Adrenal gland (tissue), 12 donors: Measurements from ENCODE around the gene PHACTR3. TPM values are rescaled to one million over a fixed set of nuclear protein-coding genes. Genes with fewer than 3 reads are reported as not detected.

ENCODE experiments used
- DNase-seq, 7 donors: peaks; one replicate each; pipeline ENCODE4 v3.0.0-alpha.2; 2019 to 2020
- H3K27ac ChIP-seq, 5 donors: fragments of 200-600 bp; sonication (generic) in 4 of 5; 1 replicate in 3 of 5; 2 replicates in 2 of 5; pipeline versions ENCODE4 v1.5.1 to v1.8.0; 2016 to 2020; ENCODE audit warnings: mild to moderate bottlenecking in 1 of 5
- H3K27me3 ChIP-seq: fragments of 200-600 bp; 2 replicates; pipeline ENCODE4 v1.8.0; 2021
- H3K36me3 ChIP-seq, 2 donors: fragments of 200-600 bp; replicated peaks in 1 of 2; 1 replicate in 1 of 2; 2 replicates in 1 of 2; pipeline versions ENCODE4 v1.5.1 to v1.8.0; 2018 to 2022
- H3K4me1 ChIP-seq, 2 donors: fragments of 200-600 bp; replicated peaks in 1 of 2; 1 replicate in 1 of 2; 2 replicates in 1 of 2; pipeline versions ENCODE4 v1.5.1 to v1.8.0; 2018 to 2021
- H3K4me3 ChIP-seq, 4 donors: fragments of 200-600 bp; sonication (generic) in 3 of 4; one replicate each; pipeline ENCODE4 v1.5.1; 2016 to 2018
- H3K9me3 ChIP-seq, 3 donors: fragments of 200-600 bp; sonication (generic) in 1 of 3; replicated peaks in 1 of 3; 1 replicate in 2 of 3; 2 replicates in 1 of 3; pipeline versions ENCODE4 v1.5.1 to v1.8.0; 2016 to 2021
- POLR2A ChIP-seq, 2 donors: fragments of 450-650 bp; IDR thresholded peaks; one replicate each; pipeline ENCODE4 v1.6.1; 2017; ENCODE audit warnings: antibody characterized with exemption in 2 of 2, mild to moderate bottlenecking in 2 of 2, moderate library complexity in 1 of 2
- WGBS, 4 donors: extraction: QIAGEN DNeasy Blood & Tissue Kit in 2 of 4; methylation state at CpG; one replicate each; pipeline versions ENCODE4 v1.1.5 to v1.1.7; 2013 to 2017; 5-methylcytosine and 5-hydroxymethylcytosine counted together
- intact Hi-C, 2 donors: fragments of 100-400 bp; cut with DNase I; formaldehyde crosslinking; loops; one replicate each; pipeline versions ENCODE4 v1.14.1 to v1.15.0; 2022 to 2023
- polyA plus RNA-seq, 3 donors: library from polyadenylated mRNA; stranded (reverse); fragments of 200-250 nt in 2 of 3; fragments of 350-450 nt in 1 of 3; fragmentation: Illumina TruSeq in 1 of 3; extraction: RNeasy Lipid Tissue Mini Kit (QIAGEN cat#74804) in 1 of 3; gene quantifications; one replicate each; pipeline ENCODE4 v1.2.3, GENCODE V29; 2013 to 2014
- total RNA-seq, 9 donors: library from RNA; depleted of rRNA in 4 of 9; stranded (reverse); fragments of >200 nt in 4 of 9; fragments of 120-200 nt in 1 of 9; fragmentation: NEBNext Ultra II Directional in 1 of 9; extraction: Animal tissue kit (Norgen Biotek cat#: 25700) in 1 of 9; gene quantifications; one replicate each; pipeline versions ENCODE4 v1.1.0 to v1.2.4, GENCODE V29; 2013 to 2023
- TF ChIP-seq, protein P1 (sequence below), 6 experiments: fragments of 450-650 bp in 4 of 6; fragments of 200-600 bp in 2 of 6; sonication (generic) in 1 of 6; IDR thresholded peaks; 1 replicate in 5 of 6; 2 replicates in 1 of 6; pipeline versions ENCODE4 v1.5.1 to v1.8.0; 2016 to 2021; ENCODE audit warnings: antibody characterized with exemption in 6 of 6, mild to moderate bottlenecking in 2 of 6, moderate library complexity in 1 of 6
- donor health status: healthy with polysubstance abuse.
- donor health status: Bipolar disorder and iron deficiency.
- donor health status: DM: yes; HTN: yes; CAD: no.
- donor health status: DM: no; HTN: no; CAD: no.
- donor health status: DM: no; HTN: no; CAD: no.
- donor health status: DM: yes; HTN: yes; CAD: no.

Gene PHACTR3
- total and polyA plus RNA-seq, 12 donors = 0.17 to 4.5 (median 0.81) TPM

DNA sequence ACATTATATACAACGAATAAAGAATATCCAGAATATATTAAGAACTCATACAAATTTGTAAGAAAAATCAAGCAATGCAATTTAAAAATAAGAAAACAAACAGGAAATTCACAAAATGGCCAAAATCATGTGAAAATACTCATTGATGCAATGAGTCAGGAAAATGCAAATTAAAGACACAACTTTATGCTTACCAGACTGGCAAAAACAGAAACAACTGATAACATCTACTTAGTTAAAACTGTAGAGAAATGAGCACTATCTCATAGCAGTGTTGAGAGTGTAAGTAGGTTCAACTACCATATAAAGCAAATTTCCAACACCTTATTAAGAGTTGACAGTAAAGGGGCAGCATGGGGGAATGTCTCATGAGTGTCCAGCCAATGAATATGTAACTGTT is 266.8 kb downstream of the PHACTR3 start:
- Histone ChIP-seq H3K36me3 (no peaks in the 10 kb centered on the region), H3K27ac (no peak overlapping the region), H3K4me1 (no peaks in the 10 kb centered on the region), H3K27me3 (no peaks in the 10 kb centered on the region), H3K4me3 (no peak overlapping the region), H3K9me3 (peaks cover 0 to 7% (median 0%) of the 10 kb centered on the region in 3 donors)
- 63 to 88% (median 77%) methylated on average over 1 of the region's 1 CpG for WGBS, 4 donors
- DNase-seq = no peak
- intact Hi-C loops = no loop called here
- no peak for TF ChIP-seq POLR2A (IDR thresholded peaks at IDR 0.05)
- TF ChIP-seq, protein P1, sequence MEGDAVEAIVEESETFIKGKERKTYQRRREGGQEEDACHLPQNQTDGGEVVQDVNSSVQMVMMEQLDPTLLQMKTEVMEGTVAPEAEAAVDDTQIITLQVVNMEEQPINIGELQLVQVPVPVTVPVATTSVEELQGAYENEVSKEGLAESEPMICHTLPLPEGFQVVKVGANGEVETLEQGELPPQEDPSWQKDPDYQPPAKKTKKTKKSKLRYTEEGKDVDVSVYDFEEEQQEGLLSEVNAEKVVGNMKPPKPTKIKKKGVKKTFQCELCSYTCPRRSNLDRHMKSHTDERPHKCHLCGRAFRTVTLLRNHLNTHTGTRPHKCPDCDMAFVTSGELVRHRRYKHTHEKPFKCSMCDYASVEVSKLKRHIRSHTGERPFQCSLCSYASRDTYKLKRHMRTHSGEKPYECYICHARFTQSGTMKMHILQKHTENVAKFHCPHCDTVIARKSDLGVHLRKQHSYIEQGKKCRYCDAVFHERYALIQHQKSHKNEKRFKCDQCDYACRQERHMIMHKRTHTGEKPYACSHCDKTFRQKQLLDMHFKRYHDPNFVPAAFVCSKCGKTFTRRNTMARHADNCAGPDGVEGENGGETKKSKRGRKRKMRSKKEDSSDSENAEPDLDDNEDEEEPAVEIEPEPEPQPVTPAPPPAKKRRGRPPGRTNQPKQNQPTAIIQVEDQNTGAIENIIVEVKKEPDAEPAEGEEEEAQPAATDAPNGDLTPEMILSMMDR (IDR thresholded peaks at IDR 0.05) = no peak

DNA sequence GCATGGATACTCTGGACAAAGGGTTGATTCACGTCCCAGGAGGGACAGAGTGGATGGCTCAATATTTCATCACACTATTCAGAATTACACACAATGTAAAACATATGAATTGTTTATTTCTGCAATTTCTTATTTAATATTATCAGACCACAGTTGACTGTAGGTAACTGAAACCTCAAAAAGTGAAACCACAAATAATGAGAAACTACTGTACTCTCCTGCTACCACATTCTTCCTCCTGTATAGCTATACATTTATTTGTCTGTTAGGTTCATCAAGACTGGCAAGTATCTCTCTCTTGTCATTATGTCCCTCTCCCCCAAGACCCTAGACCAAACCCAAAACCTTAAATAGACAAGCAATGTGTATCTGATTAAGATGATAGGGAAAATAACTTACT is 269.1 kb downstream of the PHACTR3 start:
- no peak overlapping the region for H3K4me3 ChIP-seq
- DNase-seq = no peak
- no peak overlapping the region for H3K27ac ChIP-seq
- H3K9me3 ChIP-seq = peaks cover 0 to 7% (median 0%) of the 10 kb centered on the region in 3 donors
- intact Hi-C loops = no loop called here
- no peaks in the 10 kb centered on the region for H3K36me3 ChIP-seq
- H3K27me3 ChIP-seq = no peaks in the 10 kb centered on the region
- TF ChIP-seq, protein P1 (IDR thresholded peaks at IDR 0.05) = no peak
- no peak for TF ChIP-seq POLR2A (IDR thresholded peaks at IDR 0.05)
- no peaks in the 10 kb centered on the region for H3K4me1 ChIP-seq
- WGBS, 4 donors = 68 to 82% (median 79%) methylated on average over 1 of the region's 1 CpG

DNA sequence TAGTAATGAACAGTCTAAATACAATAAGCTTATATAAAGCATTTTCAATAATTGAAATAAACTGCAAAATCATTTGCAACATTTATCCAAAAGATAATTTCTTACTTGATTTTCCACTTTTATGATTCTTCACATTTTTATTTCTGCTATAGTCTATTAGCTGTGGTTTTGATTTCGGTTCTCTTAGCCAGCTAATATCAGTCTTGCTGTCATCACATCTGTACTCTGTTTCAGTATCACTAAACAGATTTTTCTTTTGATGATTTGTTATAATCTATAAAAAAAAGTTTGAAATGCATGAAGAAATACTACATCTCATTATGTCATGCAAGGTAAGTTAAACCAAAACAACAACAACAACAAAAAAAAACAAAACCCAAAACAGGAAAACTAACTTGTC is 275.9 kb downstream of the PHACTR3 start:
- no peak for DNase-seq
- no peak overlapping the region for H3K4me3 ChIP-seq
- WGBS, 4 donors = 88 to 97% (median 89%) methylated on average over 1 of the region's 1 CpG

DNA sequence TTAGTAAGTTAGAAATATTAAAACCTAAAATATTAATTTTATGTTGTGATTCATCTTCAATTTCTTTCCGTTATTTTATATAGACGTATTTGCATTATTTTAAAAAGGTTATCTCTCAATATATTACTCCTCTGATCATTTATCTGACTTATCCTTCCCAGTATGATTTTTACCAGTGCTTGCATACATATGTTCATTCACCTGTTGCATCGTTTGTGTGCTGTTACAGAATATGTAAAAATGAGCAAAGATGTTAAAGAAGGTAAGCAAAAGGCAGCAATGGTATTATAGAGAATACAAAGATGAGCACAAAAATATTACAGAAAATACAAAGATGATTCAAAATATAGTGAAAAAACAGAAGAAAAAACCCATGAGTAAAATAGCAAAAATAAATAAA is 280.2 kb downstream of the PHACTR3 start:
- no peak overlapping the region for H3K4me3 ChIP-seq
- no peak for DNase-seq
- 81 to 89% (median 85%) methylated on average over 3 of the region's 3 CpGs for WGBS, 4 donors
- H3K9me3 ChIP-seq = no peaks in the 10 kb centered on the region
- intact Hi-C loops = no loop called here
- H3K36me3 ChIP-seq = no peaks in the 10 kb centered on the region
- TF ChIP-seq, protein P1 (IDR thresholded peaks at IDR 0.05) = no peak
- no peak for TF ChIP-seq POLR2A (IDR thresholded peaks at IDR 0.05)
- H3K27me3 ChIP-seq = no peaks in the 10 kb centered on the region
- no peaks in the 10 kb centered on the region for H3K4me1 ChIP-seq
- no peak overlapping the region for H3K27ac ChIP-seq

More for the DNA sequence above, 275.9 kb downstream of the PHACTR3 start:
- intact Hi-C loops = no loop called here
- H3K9me3 ChIP-seq = no peaks in the 10 kb centered on the region
- H3K27ac ChIP-seq = no peak overlapping the region
- H3K27me3 ChIP-seq = no peaks in the 10 kb centered on the region
- H3K36me3 ChIP-seq = no peaks in the 10 kb centered on the region
- TF ChIP-seq, protein P1 (IDR thresholded peaks at IDR 0.05) = no peak
- TF ChIP-seq POLR2A (IDR thresholded peaks at IDR 0.05) = no peak
- H3K4me1 ChIP-seq = no peaks in the 10 kb centered on the region
